PC-9 (cell line): Measurements from ENCODE around the gene MTHFD1L.
"Not testable (repeated sequence)": the region's sequence is repeated elsewhere in the genome, so short reads cannot be mapped to it uniquely, and the experiment has no call there.

Source experiments
- CTCF ChIP-seq: fragments of 200-600 bp; sonication (generic); conservative IDR thresholded peaks from 2 replicates; pipeline ENCODE4 v1.6.1; 2017; ENCODE audit warnings: mixed run types, antibody characterized with exemption, mild to moderate bottlenecking, moderate library complexity
- EZH2 ChIP-seq: fragments of 200-600 bp; sonication (generic); IDR thresholded peaks from 2 replicates; pipeline ENCODE4 v1.8.0; 2017; ENCODE audit warnings: antibody characterized with exemption, low read depth

GRCh38 chr6:150854392-150854791 lies 11.1 kb upstream of the MTHFD1L start:
- not testable (repeated sequence) for TF ChIP-seq CTCF, EZH2
